ENCODE data around the gene MTNR1A.

Gene MTNR1A

DNA sequence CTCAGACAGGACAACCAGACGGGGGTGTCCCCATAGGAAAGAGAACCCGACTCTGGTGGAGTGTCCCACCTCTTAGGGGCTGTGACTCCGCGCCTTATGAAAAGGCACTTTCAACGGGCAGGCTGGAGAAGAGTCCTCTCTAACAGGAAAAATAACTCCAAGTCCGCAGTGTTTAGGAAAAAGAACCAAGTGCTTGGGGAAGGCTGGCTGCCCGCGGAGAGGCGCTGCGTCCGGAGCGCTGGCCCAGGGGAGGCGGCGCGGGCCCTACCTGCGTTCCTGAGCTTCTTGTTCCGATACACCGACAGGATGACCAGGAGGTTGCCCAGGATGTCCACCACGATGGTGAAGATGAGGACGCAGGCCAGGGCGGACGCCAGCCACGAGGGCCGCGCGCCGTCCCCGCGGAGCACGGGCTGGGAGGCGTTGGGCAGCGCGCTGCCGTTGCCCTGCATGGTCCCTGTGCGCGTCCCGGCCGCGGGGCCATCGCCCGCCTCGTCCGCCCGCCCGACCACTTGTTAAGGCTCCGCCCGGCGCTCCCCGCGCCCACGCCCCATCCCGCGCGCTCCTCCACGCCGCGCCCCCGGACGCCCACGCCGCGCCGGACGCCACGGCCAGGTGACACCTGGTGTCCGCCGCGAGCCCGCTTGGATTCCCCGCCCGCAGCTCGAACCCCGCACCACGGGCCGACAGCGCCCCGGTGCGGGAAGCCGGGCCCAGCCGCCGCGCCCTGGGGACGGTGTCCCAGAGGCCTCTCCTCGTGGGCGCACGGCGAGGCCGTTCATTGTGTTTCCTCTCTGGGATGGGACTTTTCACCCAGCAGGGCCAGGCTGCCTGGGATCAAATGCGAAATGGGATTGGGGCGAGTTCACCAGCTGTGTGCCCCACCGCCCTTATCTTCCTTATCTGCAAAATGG is at the start of gene MTNR1A:
TSS of gene MTNR1A (minus strand) at position 654 of the 914 bp plus-strand sequence. CDS start at position 452, 202 bp downstream.
- DNase-seq (ENCODE audit: low spot score): peak; percentile 78

DNA sequence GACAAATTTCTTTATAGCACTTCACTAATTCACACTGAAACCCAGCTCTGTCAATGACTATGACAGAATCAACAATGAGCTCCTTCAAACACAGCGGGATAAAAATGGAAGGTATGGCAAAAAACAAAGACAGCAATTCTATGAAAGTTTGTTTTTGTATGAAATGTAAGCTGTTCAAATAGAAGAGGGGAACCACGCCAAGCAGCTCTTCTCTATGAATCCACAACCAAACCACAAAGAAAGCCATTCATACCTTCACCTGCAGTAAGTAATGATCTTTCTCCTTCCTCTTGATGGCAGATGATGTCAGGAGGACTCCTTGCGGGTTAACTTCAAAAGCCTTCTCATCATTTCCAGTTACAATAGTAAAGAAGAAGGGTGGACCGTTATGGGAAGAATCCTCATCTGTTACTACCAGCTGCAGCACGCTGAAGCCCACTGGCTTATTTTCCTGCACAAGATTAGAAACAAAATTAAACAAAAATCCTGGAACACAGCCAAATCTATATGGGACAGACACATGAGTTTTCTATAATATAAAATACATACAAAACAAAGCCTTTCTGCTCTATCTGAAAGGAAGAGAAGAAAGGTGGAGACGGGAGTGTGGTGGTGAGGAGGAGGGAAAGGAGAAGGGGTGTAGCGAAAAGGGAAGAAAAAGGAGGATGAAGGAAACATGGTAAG is 48.9 kb upstream of the MTNR1A start:
- DNase-seq (ENCODE audit: low spot score): no peak

DNA sequence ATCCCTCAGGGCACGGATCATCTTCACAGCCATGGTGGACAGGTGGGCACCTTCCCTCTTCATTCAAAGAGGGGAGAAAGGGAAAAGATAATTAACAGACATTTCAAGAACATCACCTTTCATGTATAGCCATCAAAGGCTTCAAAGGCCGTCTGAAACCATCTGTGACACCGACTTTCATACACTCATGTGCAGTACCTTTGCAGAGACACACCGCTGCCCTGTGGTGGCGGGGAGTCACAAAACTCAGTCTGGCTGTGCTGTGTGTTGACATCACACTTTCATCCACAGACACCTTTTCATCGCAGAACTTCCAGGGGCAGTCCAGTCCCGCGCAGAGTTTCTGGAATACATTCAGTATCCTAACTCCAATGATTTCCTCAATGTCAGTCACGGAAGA is 47.6 kb upstream of the MTNR1A start:
- no peak for DNase-seq (ENCODE audit: low spot score)

DNA sequence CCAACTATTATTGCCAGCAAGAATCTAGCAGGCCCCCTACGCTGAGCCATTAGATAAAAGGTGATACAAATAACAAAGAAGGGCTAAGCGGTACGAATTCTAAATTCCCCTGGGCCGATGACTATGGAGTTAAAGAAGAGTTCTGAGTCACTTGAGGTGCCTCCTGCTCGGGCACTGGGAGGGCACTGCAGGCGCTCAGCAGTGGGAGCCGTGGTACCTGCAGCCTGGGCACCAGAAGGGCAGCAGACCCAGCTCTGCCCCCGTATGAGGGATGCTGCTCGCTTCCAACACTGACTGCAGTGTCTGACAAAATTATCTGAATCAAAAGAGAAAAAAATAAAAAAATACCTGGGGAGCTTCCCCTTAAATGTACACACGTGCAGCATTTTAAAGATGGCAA is 44.1 kb upstream of the MTNR1A start:
- DNase-seq (ENCODE audit: low spot score): no peak

DNA sequence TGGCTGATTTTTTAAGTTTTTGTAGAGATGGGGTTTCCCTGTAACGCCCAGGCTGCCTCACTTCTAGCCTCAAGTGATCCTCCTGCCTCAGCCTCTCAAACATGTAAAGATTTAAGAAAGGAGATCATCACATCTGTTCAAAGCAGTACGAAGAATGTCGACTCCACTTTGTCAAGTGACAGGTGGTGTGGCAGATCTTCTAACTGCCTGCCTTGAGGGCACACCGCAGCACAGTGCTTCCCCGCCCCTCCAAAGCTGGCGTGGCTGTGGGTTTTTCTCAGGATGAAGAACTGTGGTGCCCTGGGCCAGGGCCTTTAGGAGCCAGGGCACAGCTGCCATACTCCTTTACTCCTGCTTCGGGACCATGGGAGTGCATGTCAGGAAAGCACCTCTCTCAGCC is 43.3 kb upstream of the MTNR1A start:
- no peak for DNase-seq (ENCODE audit: low spot score)

DNA sequence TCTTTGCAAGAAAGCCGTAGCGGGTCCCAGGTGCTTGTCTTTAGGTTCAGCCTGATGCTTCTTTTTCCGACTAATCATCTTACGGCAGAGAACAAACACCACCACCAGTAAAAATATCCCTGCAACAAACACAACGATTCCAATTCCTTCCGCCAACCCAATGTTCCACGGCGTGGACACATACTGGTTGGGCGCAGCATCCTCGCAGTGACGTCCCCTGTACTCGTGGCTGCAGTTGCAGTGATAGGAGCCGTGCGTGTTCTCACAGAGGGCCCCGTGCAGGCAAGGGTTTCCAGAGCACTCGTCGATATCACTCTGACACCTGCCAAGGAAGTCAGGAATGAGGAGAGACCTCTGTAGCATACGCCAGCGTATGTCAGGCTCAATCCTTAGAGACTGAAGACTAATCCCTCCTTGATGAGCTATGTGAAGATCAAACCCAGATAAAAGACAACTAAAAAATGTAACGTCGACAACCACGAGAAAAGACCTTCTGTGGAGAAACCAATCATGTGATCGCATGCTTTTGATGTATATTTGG is 41.6 kb upstream of the MTNR1A start:
- no peak for DNase-seq (ENCODE audit: low spot score)

DNA sequence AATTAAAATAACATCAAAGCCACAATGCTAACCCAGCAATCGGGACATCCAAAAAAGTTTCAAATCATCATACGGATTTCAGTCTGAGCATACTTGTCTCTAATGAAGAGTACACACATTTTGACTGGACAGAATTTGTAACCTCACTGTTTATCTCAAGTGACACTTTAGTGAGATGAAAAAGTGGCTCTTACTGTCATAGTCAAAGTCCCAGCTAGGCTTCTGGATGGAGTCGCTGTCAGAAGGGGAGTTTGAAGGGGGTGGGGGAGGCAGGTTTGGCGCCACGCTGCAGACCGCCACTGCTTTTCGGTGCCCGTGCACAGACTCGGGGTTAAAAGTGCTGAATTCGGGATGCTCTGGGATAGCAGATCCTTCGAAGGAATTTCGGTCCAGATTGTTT is 41.0 kb upstream of the MTNR1A start:
- DNase-seq (ENCODE audit: low spot score): no peak

DNA sequence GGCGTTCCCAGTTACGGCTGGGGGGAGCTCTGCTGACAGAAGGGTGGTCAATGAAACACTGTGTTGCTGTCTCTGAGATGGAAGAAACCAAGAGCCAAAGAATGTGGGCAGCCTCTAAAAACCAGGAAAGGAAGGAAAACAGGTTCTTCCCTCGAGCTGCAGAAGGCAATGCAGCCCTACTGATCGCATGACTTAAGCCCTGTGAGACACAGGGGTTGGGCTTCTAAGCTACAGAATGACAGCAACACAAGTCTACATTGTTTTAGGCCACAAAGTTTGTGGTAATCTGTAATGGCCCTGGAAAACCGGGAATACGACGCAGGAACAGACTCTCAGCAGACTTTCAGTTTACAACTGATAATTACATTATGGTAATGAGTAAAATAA is 38.2 kb upstream of the MTNR1A start:
- no peak for DNase-seq (ENCODE audit: low spot score)

DNA sequence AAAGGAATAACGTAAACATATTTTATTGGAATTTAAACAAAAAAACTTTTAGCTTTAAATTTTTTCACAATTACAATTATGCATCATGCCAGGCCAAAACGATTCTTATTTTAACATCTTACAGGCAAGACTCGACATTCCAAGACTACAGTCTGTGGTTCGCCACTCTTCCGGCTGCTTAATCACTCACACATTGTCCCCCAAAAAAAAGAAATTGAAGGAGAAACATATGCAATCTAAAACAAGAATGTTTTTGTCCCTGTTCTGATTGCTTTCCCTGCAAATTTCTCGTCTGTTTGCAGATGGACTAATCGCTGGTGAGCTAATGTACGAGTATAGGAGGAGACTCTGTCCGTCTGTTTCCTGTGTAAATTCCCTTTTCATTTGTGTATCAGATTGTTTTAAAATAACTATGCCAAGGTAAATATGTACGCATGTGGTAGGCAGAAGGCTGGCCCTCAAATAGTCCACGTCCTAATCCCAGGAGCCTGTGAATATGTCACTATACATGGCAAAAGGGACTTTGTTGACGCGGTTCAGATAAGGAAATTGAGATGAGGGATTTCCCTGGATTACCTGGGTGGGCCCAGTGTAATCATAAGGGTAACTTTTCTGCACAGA is 37.7 kb upstream of the MTNR1A start:
- no peak for DNase-seq (ENCODE audit: low spot score)

DNA sequence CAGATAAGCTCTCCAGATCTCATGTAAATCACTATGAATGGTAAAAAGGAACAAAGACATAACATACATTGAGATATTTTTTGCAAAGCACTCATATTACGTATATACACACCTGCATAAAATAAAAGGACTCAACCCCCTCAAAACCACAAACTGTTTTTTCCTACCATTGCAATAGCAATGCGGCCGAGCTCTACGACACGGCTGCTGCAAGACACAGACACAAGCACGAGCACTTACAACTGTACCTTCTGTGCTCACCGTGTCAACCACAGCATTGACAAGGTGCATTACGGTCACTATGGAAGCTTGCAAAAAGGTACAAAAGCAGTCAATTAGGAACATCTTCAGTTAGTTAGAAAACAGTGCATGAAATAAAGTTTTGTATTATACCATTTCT is 37.1 kb upstream of the MTNR1A start:
- DNase-seq (ENCODE audit: low spot score): no peak

DNA sequence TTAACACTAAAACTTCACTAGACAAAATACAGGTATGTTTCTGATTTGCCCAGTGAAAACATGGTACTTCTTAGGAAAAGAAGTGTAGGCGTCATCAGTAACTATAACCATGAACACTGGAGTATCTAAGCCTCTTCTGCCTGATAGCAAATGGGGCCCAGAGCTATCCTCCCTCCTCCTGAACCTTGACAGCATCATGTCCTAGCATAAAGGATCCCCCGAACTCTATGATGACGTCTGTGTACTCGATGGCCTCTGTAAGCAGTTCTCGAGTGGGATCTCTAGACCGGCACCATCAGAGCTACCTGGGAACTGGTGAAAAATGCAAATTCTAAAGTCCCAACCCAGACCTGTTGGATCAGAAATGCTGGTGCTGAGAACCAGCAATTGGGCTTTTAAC is 36.3 kb upstream of the MTNR1A start:
- DNase-seq (ENCODE audit: low spot score): no peak

DNA sequence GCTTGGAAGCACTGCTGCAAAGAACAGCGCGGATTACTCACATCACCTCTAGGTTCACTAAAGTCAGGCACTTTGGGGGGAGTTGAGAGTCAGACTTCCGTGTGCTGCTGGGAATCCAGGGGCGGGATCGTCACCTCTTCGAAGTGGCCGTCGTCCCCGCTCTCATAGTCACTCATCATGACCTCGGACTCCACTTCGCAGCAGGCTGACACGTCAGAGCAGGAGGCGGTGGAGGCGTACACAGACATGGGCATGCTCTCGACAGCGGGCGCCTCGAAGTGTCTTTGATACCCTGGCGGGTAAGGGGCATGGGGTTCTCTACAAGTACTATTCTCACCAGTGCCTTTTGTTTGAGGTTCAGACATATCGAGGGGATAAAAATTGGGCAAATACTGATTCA is 33.1 kb upstream of the MTNR1A start:
- no peak for DNase-seq (ENCODE audit: low spot score)

DNA sequence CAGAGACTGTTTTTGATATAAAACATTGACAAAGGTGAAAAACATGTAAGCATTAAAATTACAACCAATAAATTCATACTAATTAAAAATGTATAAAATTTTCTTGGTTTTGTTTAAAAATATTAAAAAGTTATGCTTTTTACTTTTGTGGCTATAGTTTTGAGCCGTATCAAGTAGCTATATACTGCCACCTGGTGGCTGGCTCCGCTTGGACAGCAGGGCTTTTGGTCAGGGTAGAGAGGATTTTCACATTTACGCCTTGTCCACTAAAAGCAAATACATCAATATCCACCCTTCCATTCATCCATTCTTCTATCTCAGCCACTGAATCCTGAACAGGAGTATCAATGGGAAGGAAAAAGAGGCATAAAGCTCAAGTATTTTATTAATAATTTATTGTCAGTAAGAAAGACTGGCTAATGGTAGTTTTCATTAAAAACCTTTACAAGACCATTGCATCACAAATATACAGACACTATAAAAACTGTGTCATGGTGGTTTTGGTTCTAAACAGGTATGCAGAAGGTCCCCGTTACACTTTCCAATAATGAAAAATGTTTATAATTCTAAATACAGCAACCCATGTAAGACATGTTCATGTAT is 32.1 kb upstream of the MTNR1A start:
- peak; percentile 83 for DNase-seq (ENCODE audit: low spot score)

DNA sequence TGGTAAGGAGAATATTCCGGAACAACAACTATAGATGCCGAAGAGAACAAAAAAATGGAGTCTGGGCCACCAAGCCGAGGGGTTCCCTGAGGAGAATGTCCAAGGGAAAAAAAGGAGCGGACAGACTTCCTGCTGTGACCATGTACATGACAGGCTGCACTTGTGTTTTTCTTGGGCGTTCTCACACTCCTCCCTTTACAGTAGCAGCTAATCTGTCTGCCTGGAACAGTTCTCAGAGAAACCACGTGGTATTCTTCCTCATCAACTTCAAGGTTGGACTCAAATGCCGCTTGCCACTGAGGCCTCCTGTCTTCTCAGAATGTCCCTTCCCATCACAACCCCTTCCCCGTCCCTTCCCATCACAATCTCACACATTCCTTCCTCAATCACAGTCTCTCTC is 30.8 kb upstream of the MTNR1A start:
- DNase-seq (ENCODE audit: low spot score): no peak

DNA sequence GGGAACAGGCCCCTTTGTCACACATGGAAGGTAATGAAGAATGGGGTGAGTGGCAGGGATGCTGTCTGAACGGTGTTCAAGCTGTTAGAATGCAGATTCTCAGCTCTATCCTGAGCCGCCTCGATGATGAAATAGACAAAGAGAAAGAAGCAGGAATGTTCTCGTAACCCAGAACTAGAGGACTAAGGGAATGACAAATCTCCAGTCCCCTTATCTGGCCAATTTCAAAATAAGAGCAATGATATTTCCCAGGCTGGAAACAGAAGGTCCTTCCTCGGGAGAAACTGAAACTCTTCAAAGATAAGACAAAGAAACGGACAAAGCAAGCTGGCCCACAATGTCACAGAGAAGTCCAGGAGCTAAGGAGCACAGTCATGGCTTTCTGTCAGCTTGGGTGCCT is 29.5 kb upstream of the MTNR1A start:
- DNase-seq (ENCODE audit: low spot score): no peak

DNA sequence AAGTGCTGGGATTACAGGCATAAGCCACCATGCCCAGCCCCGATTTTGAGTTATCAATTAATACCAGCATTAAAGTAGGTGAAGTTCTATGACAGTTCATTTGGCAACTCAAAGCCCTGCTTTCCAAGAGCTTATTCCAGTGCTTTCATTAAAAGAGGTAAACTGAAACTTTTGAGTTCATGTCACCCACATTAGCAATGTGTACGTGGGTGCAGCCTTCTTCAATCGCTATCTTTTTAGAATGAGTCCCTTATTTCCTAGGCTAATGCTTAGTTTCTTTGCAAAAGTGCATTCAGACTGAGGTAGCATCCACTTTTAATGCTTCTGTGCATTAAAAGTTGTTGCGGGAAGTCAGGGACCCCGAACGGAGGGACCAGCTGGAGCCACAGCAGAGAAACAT is 26.1 kb upstream of the MTNR1A start:
- no peak for DNase-seq (ENCODE audit: low spot score)

DNA sequence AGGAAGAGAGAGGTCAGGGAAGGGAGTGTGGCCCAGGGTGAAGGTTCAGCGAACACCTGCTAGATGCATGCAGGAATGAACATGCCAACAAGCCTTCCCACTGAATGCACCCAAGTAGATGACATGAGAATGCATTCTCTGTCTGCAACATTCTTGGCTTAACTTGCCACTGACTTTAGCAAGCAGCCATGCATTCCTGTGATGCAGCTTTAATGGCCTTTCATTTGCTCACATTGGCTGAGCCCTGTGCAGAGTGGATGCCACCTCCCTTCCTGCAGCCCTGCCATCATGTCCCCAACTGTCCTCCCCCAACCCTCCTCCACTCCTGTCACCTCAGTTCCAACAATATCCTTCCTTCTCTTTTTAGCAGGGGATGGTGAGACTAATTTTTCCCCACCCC is 25.3 kb upstream of the MTNR1A start:
- DNase-seq (ENCODE audit: low spot score): no peak

DNA sequence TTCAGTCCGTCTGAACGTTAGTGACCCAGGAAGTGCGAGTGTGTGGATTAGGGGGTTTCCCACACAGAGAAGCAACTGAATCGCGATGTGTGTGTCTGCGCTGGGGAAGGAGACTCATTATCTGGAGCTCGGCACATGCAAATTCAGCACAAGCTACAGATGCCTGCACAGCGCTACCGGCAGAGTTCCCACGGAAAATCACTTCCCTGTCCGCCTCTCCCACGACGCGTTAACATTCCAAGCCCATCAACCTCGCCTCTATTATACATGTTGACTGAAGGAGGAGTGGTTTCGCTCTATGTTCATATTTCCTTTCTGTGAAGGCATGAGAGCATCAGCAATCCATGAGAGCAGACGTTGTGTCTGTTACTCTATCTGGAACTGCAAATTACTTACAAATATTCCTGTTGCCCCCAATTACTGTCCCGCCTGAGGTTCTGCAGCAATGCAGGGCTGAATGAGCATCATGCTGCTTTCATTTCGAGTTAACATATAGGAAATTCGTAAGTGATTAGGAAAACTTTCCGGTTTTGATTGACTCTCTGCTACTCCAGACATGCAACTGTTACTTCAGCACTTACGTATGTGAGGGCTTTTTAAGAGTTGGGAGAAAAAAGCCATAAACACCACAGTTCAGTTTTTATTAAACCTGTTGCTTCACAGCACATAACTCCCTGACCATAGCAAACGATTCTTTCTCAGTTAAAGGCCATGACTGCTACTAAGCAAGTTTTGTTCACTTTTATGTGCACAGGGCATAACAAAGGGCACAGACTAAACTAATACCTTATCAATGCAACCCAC is 15.0 kb upstream of the MTNR1A start:
- DNase-seq (ENCODE audit: low spot score): no peak

DNA sequence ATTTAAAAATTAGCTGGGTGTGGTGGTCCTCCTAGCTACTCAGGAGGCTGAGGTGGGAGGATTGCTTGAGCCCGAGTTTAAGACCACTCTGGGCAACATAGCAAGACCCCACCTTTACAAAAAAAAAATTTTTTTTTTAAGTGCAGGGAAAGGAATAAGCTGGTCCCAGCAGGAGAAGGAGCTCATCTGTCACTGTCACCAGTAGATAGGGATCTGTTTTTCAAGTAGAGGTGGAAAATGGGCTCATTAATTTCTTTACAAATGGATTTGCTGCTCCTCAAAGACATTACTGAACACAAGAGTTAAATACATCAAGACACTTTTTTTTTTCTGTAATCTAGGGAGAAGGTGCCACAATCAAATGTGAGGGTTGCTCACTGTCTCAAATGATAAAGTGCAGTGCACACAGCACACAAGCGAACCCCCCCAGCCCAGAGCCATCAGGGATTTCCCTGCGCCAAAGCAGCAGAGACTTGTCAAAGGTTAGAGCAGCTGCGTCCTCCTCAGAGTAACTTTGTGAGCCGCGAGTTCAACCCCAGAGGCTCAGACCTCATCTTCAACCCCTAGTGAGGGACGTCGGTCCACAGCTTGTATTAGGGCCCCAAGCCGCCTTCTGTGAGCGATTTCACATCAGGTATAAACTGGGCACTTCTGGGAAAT is 14.3 kb upstream of the MTNR1A start:
- DNase-seq (ENCODE audit: low spot score): no peak

DNA sequence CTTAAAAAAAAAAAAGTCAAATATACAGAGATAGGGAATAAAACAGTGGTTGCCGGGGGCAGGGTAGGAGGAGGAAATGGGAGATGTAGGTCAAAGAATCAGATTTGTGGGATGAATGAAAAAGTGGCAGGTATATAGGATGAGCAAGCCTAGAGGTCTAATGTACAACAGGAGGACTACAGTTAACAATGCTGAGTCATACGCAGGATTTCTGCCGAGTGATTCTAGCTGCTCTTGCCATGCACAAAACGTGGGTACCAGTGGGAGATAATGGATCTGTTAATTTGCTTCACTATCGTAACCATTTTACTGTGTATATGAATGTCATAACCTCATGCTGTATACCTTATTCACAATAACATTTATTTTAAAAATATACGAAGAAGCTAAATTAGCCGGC is 10.7 kb upstream of the MTNR1A start:
- no peak for DNase-seq (ENCODE audit: low spot score)

DNA sequence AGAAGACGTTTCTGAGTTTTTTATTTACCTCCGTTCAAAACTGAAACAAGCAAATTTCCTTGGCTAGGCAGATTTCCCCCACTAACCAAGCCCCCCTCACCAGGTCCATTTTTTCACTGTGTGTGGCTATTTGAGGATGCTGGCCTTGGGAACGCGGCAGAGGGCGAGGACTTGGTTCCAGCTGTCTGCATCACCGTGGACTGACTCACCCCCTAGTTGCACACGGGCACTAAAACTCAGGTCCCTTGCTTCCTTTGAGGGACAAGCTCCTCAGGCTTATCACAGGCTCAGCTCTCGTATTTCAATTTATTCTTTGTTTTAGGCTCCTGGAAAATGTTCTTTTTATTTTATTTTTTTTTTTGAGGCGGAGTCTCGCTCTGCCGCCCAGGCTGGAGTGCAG is 8.4 kb upstream of the MTNR1A start:
- no peak for DNase-seq (ENCODE audit: low spot score)

Data from iPS-NIHi11 (cell line).